MM.1S (cell line): ENCODE data around the gene INSYN1.

Experiments
- EZH2 ChIP-seq: fragments of 300-600 bp; sonication (generic); optimal IDR thresholded peaks from 2 replicates; pipeline ENCODE3; 2017; ENCODE audit warnings: low read depth, mild to moderate bottlenecking, antibody characterized with exemption, low read length, mixed read lengths
- TF ChIP-seq, protein P1 (sequence below): fragments of 300-600 bp; sonication (generic); IDR thresholded peaks from 2 replicates; pipeline ENCODE4 v1.5.1; 2016; ENCODE audit warnings: antibody characterized with exemption, low read length, mixed read lengths

DNA sequence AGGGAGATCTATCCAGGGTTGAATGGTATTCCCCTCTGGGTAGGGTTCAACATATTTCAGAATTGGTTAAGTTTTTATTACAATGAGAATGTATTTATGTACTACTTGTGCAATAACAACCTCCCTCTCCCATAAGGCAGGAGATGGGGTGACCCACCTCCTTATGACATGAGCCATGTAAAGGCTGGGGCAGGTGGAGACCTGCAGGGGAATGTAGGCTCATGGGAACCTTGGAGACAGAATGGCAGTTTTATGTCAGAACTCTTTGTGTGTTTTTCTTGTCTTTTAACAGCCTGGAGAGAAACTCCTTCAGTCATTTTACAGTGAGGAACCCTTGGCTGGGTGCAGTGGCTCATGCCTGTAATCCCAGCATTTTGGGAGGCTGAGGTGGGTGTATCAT is 24.6 kb upstream of the INSYN1 start:
- TF ChIP-seq EZH2: no peak
- TF ChIP-seq, protein P1, sequence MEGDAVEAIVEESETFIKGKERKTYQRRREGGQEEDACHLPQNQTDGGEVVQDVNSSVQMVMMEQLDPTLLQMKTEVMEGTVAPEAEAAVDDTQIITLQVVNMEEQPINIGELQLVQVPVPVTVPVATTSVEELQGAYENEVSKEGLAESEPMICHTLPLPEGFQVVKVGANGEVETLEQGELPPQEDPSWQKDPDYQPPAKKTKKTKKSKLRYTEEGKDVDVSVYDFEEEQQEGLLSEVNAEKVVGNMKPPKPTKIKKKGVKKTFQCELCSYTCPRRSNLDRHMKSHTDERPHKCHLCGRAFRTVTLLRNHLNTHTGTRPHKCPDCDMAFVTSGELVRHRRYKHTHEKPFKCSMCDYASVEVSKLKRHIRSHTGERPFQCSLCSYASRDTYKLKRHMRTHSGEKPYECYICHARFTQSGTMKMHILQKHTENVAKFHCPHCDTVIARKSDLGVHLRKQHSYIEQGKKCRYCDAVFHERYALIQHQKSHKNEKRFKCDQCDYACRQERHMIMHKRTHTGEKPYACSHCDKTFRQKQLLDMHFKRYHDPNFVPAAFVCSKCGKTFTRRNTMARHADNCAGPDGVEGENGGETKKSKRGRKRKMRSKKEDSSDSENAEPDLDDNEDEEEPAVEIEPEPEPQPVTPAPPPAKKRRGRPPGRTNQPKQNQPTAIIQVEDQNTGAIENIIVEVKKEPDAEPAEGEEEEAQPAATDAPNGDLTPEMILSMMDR: no peak
